Measurements from ENCODE around the gene ARHGEF4.

ARHGEF4 gene

GRCh38 chr2:131094463-131095281, 258.0 kb downstream of the ARHGEF4 start:
- no peak for DNase-seq

Measured in activated gamma-delta T cell (primary cell).